Body of pancreas (tissue), 4 donors: ENCODE data around the gene KCTD4. TPM values are rescaled to one million over a fixed set of nuclear protein-coding genes. Genes with fewer than 3 reads are reported as not detected.

Source experiments
- ATAC-seq: fragments of 150-250 bp; one replicate; pipeline ENCODE4 v1.9.1; 2016
- DNase-seq, 4 donors: peaks; one replicate each; pipeline ENCODE4 v3.0.0-alpha.2; 2019
- H3K27ac ChIP-seq, 4 donors: fragments of 200-600 bp; sonication (generic); 1 replicate in 3 of 4; 2 replicates in 1 of 4; pipeline versions ENCODE4 v1.5.1 to v1.6.1; 2016 to 2019; ENCODE audit warnings: mild to moderate bottlenecking in 1 of 4, mixed read lengths in 1 of 4, moderate library complexity in 1 of 4
- H3K27me3 ChIP-seq, 2 donors: fragments of 200-600 bp; sonication (generic); one replicate each; pipeline ENCODE4 v1.6.0; 2016; ENCODE audit warnings: mild to moderate bottlenecking in 1 of 2
- H3K36me3 ChIP-seq, 2 donors: fragments of 200-600 bp; sonication (generic); replicated peaks in 1 of 2; 2 replicates each; pipeline ENCODE4 v1.5.1; 2016; ENCODE audit warnings: low read depth in 2 of 2; ENCODE audit not compliant: insufficient read depth in 1 of 2
- H3K4me1 ChIP-seq: fragments of 200-600 bp; sonication (generic); one replicate; pipeline ENCODE4 v1.6.0; 2016
- H3K4me3 ChIP-seq, 2 donors: fragments of 200-600 bp; sonication (generic); 1 replicate in 1 of 2; 2 replicates in 1 of 2; pipeline ENCODE4 v1.5.1; 2016 to 2019
- H3K9me3 ChIP-seq, 3 donors: fragments of 200-600 bp; sonication (generic); 1 replicate in 2 of 3; 2 replicates in 1 of 3; pipeline ENCODE4 v1.5.1; 2016
- CTCF ChIP-seq, 7 experiments: fragments of 450-650 bp in 4 of 7; fragments of 200-600 bp in 3 of 7; sonication (generic) in 3 of 7; IDR thresholded peaks; one replicate each; pipeline ENCODE4 v1.5.1; 2016 to 2019; ENCODE audit warnings: antibody characterized with exemption in 7 of 7
- POLR2A ChIP-seq, 3 donors: fragments of 450-650 bp; IDR thresholded peaks; one replicate each; pipeline ENCODE4 v1.6.1; 2016; ENCODE audit warnings: antibody characterized with exemption in 3 of 3, mild to moderate bottlenecking in 2 of 3
- WGBS, 2 donors: methylation state at CpG; one replicate each; pipeline ENCODE4 v1.1.5; 2017; 5-methylcytosine and 5-hydroxymethylcytosine counted together
- intact Hi-C: fragments of 100-400 bp; cut with DNase I; formaldehyde crosslinking; loops from one replicate; pipeline ENCODE4 v1.15.1; 2023
- total RNA-seq, 2 donors: library from RNA; depleted of rRNA; stranded (reverse); fragments of >200 nt; gene quantifications; one replicate each; pipeline ENCODE4 v1.1.0, GENCODE V29; 2016

Gene KCTD4
- total RNA-seq, 2 donors from 2014 or later: not detected

GRCh38 chr13:45198924-45199323, 1.9 kb downstream of the KCTD4 start:
- Histone ChIP-seq H3K27me3 (no peaks in the 10 kb centered on the region), H3K4me1 (peaks cover 6% of the 10 kb centered on the region), H3K4me3 (no peak overlapping the region), H3K27ac (no peak overlapping the region), H3K36me3 (no peaks in the 10 kb centered on the region), H3K9me3 (no peaks in the 10 kb centered on the region)
- TF ChIP-seq POLR2A (IDR thresholded peaks at IDR 0.05) (no peak), CTCF (IDR thresholded peaks at IDR 0.05) (no peak)
- DNase-seq: no peak
- ATAC-seq: no peak
- intact Hi-C loops: no loop called here
- WGBS, 2 donors: 68 to 69% methylated on average over 3 of the region's 3 CpGs

GRCh38 chr13:45198041-45198440, 2.8 kb downstream of the KCTD4 start:
- TF ChIP-seq CTCF (IDR thresholded peaks at IDR 0.05) (no peak), POLR2A (IDR thresholded peaks at IDR 0.05) (no peak)
- H3K27me3 ChIP-seq: no peaks in the 10 kb centered on the region
- H3K27ac ChIP-seq: no peak overlapping the region
- no peaks in the 10 kb centered on the region for H3K9me3 ChIP-seq
- WGBS, 2 donors: 78 to 97% methylated on average over 2 of the region's 2 CpGs
- intact Hi-C loops: no loop called here
- peaks cover 6% of the 10 kb centered on the region for H3K4me1 ChIP-seq
- H3K36me3 ChIP-seq: no peaks in the 10 kb centered on the region
- no peak for ATAC-seq
- no peak overlapping the region for H3K4me3 ChIP-seq
- no peak for DNase-seq

GRCh38 chr13:45196622-45197021, 4.2 kb downstream of the KCTD4 start:
- Histone ChIP-seq H3K4me3 (no peak overlapping the region), H3K4me1 (peaks cover 6% of the 10 kb centered on the region), H3K9me3 (no peaks in the 10 kb centered on the region), H3K27me3 (no peaks in the 10 kb centered on the region), H3K36me3 (no peaks in the 10 kb centered on the region), H3K27ac (peak overlapping the region in 1 of 4 donors; percentile 79)
- intact Hi-C loops: no loop called here
- WGBS, 2 donors: 65 to 68% methylated on average over 1 of the region's 1 CpG
- DNase-seq (no peak), ATAC-seq (no peak)
- TF ChIP-seq CTCF (IDR thresholded peaks at IDR 0.05): no peak
- TF ChIP-seq POLR2A (IDR thresholded peaks at IDR 0.05): no peak

- WGBS, 2 donors: 42 to 55% methylated on average over 3 of the region's 3 CpGs
- Histone ChIP-seq H3K9me3 (no peaks in the 10 kb centered on the region), H3K36me3 (no peaks in the 10 kb centered on the region), H3K4me1 (peaks cover 6% of the 10 kb centered on the region), H3K4me3 (no peak overlapping the region), H3K27ac (peak overlapping the region in 2 of 4 donors; percentile 50 to 79), H3K27me3 (no peaks in the 10 kb centered on the region)
- TF ChIP-seq CTCF (IDR thresholded peaks at IDR 0.05) (no peak), POLR2A (IDR thresholded peaks at IDR 0.05) (no peak)
- ATAC-seq (no peak), DNase-seq (no peak)
- intact Hi-C loops: no loop called here
Observed at GRCh38 chr13:45196096-45196495, 4.7 kb downstream of the KCTD4 start.

- no peak overlapping the region for H3K4me3 ChIP-seq
- TF ChIP-seq POLR2A (IDR thresholded peaks at IDR 0.05) (no peak), CTCF (IDR thresholded peaks at IDR 0.05) (no peak)
- H3K4me1 ChIP-seq: peaks cover 6% of the 10 kb centered on the region
- peak overlapping the region in 2 of 4 donors; percentile 50 to 79 for H3K27ac ChIP-seq
- intact Hi-C loops: no loop called here
- no peaks in the 10 kb centered on the region for H3K36me3 ChIP-seq
- no peaks in the 10 kb centered on the region for H3K9me3 ChIP-seq
- no peaks in the 10 kb centered on the region for H3K27me3 ChIP-seq
- DNase-seq: no peak
- no peak for ATAC-seq
- 90 to 93% methylated on average over 1 of the region's 1 CpG for WGBS, 2 donors
Observed at GRCh38 chr13:45195421-45195820, 5.4 kb downstream of the KCTD4 start.
